ENCODE data around the gene CCDC167.

- TF ChIP-seq POLR2A (IDR thresholded peaks at IDR 0.05; ENCODE audit: control extremely low read depth in 1 of 2, low read depth in 2 of 2, low read length in 2 of 2) (no peak), ATF3 (IDR thresholded peaks at IDR 0.05; ENCODE audit: insufficient read depth, low read depth, low read length) (no peak), SAP30 (IDR thresholded peaks at IDR 0.05; ENCODE audit: insufficient read depth, insufficient replicate concordance, low read length) (no peak), CTCF (IDR thresholded peaks at IDR 0.05; ENCODE audit: control extremely low read depth in 1 of 3, insufficient read depth in 1 of 3, low read depth in 1 of 3, low read length in 3 of 3) (no peak), EP300 (IDR thresholded peaks at IDR 0.05; ENCODE audit: borderline replicate concordance in 1 of 2, low read depth in 2 of 2, low read length in 2 of 2) (no peak), NANOG (IDR thresholded peaks at IDR 0.05; ENCODE audit: insufficient read depth, low read depth, low read length, poor library complexity, severe bottlenecking) (no peak), POLR2AphosphoS5 (IDR thresholded peaks at IDR 0.05; ENCODE audit: low read depth, low read length) (no peak)
Observed at GRCh38 chr6:37543361-37543760, 43.7 kb upstream of the CCDC167 start.
